Measurements from ENCODE around the gene ACSF2.

Gene ACSF2

GRCh38 chr17:50430821-50431618 is 5.0 kb downstream of the ACSF2 start:
- no peak for DNase-seq (ENCODE audit: low read depth)
- TF ChIP-seq CTCF (conservative IDR thresholded peaks at IDR 0.05; ENCODE audit: low read depth, low read length): no peak
- H3K4me3 ChIP-seq (ENCODE audit: low read length): no peak overlapping the region

DNA sequence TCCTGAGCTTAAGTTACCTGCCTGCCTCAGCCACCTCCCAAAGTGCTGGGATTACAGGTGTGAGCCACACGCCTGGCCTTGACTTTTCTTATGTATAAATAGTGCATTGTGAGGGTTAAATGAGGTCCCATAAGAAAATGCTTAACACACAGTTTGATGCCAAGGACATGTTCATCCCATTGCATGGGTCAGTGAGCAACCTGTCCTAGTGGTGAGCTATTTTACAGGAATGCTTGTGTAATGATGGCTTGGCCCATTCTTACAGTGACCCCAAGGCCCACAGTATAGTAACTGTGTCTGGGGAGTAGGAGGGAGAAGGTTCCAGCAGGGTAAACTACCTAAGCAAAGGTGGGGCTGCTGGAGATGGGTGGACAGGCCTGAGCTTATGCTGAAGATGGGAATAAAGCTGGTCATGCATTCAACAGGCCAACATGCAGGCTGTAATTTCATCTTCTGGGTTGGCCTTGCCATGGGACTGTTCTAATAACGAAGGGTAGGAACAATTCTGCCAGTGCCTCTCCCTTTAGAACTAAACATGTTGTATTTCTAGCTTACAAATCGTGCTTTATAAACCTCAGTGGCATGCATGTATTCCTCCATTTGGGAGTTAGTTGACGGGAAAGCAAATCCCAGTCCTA is 6.2 kb downstream of the ACSF2 start:
- no peak for TF ChIP-seq CTCF (conservative IDR thresholded peaks at IDR 0.05; ENCODE audit: low read depth, low read length)
- no peak for DNase-seq (ENCODE audit: low read depth)
- H3K4me3 ChIP-seq (ENCODE audit: low read length): no peak overlapping the region

- DNase-seq (ENCODE audit: low read depth): no peak
- no peak for TF ChIP-seq CTCF (conservative IDR thresholded peaks at IDR 0.05; ENCODE audit: low read depth, low read length)
- no peak overlapping the region for H3K4me3 ChIP-seq (ENCODE audit: low read length)
These were observed 11.4 kb downstream of the ACSF2 start for GRCh38 chr17:50437409-50437808.

DNA sequence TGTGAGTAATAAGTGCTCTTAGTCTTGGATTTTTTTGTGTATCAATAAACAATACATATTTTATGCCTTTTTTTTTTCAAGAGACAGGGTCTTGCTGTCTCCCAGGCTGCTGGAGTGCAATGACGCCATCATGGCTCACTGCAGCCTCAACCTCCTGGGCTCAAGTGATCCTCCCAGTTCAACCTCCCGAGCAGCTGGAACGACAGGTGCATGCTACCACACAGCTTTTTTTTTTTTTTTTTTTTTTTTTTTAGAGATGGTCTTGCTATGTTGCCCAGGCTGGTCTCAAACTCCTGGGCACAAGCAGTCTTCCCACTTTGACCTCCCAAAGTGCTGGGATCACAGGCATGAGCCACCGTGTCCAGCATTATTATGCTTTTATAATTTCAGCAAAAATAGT is 13.0 kb downstream of the ACSF2 start:
- TF ChIP-seq CTCF (conservative IDR thresholded peaks at IDR 0.05; ENCODE audit: low read depth, low read length): no peak
- DNase-seq (ENCODE audit: low read depth): no peak
- H3K4me3 ChIP-seq (ENCODE audit: low read length): no peak overlapping the region

GRCh38 chr17:50440172-50440837 is 14.3 kb downstream of the ACSF2 start:
- DNase-seq (ENCODE audit: low read depth): no peak
- no peak overlapping the region for H3K4me3 ChIP-seq (ENCODE audit: low read length)
- TF ChIP-seq CTCF (conservative IDR thresholded peaks at IDR 0.05; ENCODE audit: low read depth, low read length): no peak

DNA sequence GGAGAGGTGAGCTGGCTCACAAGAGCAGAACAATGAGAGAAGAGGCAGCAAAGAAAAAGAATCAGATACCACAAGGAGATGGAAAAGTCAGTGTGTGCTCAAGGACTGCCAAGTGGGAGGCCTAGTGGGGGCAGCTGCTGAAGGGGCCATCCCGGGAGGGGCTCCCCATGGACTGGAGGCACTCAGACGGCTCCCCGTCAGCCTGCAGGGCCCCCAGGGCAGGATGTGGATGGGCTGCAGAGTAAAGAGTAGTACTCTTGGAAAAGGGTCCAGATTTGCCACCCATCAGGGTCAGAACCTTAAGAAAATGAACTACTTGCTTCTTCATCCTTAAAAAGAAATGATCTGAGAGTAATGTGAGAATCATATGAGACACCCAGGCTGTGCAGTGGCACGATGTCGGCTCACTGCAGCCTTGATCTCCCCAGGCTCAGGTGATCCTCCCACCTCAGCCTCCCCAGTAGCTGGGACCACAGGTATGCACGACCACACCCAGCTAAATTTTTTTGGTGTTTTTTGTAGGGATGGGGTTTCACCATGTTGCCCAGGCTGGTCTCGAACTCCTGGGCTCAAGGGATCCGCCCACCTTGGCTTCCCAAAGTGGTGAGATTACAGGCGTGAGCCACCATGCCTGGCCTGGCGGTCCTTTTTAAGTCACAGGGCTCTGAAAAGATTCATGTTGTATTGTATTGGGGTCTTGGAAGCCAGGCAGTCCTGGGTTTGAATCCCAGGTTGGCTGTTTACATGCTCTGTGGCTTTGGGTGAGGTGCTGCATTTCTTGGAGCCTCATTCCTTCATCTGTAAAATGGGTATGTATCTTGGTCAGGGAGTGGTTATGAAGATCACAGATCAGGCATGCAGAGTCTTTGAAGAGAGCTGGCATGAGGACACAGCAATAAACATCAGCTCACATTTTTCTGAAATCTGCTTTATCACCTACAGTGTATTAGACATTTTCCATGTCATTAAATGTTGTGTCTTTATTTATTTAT is 15.1 kb downstream of the ACSF2 start:
- no peak for TF ChIP-seq CTCF (conservative IDR thresholded peaks at IDR 0.05; ENCODE audit: low read depth, low read length)
- no peak for DNase-seq (ENCODE audit: low read depth)
- no peak overlapping the region for H3K4me3 ChIP-seq (ENCODE audit: low read length)
